AG10803 (cell line): ENCODE data around the gene PIK3IP1.
A peak's percentile ranks its signal among the peaks of the same experiment; 100 is the strongest.

Experiments used
- DNase-seq: peaks from one replicate; pipeline ENCODE4 v3.0.0; 2010; ENCODE audit warnings: low read depth
- H3K4me3 ChIP-seq: 2 replicates; pipeline ENCODE4 v1.5.1; 2011; ENCODE audit warnings: mild to moderate bottlenecking, low read length, control low read depth
- CTCF ChIP-seq: conservative IDR thresholded peaks from 2 replicates; pipeline ENCODE4 v1.5.1; 2011; ENCODE audit warnings: mild to moderate bottlenecking, low read length, control low read depth, inconsistent platforms

PIK3IP1 gene

GRCh38 chr22:31262312-31263133 lies 29.8 kb downstream of the PIK3IP1 start:
- no peak for TF ChIP-seq CTCF

GRCh38 chr22:31260474-31260856 lies 31.8 kb downstream of the PIK3IP1 start:
- no peak for DNase-seq

More at GRCh38 chr22:31262312-31263133, 29.8 kb downstream of the PIK3IP1 start:
- no peak for DNase-seq
- H3K4me3 ChIP-seq, result no peak overlapping the region

GRCh38 chr22:31259798-31260473 lies 32.4 kb downstream of the PIK3IP1 start:
- TF ChIP-seq CTCF, result no peak
- DNase-seq, result no peak
- H3K4me3 ChIP-seq, result no peak overlapping the region

More at GRCh38 chr22:31260474-31260856, 31.8 kb downstream of the PIK3IP1 start:
- no peak for TF ChIP-seq CTCF
- H3K4me3 ChIP-seq, result no peak overlapping the region

- no peak for TF ChIP-seq CTCF
- no peak overlapping the region for H3K4me3 ChIP-seq
- DNase-seq, result no peak
Observed at GRCh38 chr22:31253949-31254348, 38.3 kb downstream of the PIK3IP1 start.

- peak; percentile 56 for DNase-seq
Observed at GRCh38 chr22:31250740-31251600, 41.3 kb downstream of the PIK3IP1 start.

More at GRCh38 chr22:31250740-31251600, 41.3 kb downstream of the PIK3IP1 start:
- no peak overlapping the region for H3K4me3 ChIP-seq
- no peak for TF ChIP-seq CTCF
